H1 (cell line): ENCODE measurements around the gene SMC3.

ENCODE experiments used
- CTCF ChIP-seq, 3 experiments: IDR thresholded peaks; 1 replicate in 2 of 3; 2 replicates in 1 of 3; pipeline versions ENCODE4 v1.5.1 to v1.6.1; 2011; ENCODE audit warnings: low read length in 3 of 3, mild to moderate bottlenecking in 3 of 3, inconsistent platforms in 2 of 3, low read depth in 1 of 3, moderate library complexity in 1 of 3; ENCODE audit not compliant: insufficient read depth in 1 of 3; ENCODE audit errors: control extremely low read depth in 1 of 3
- JUN ChIP-seq: IDR thresholded peaks from 2 replicates; pipeline ENCODE4 v1.6.1; 2011; ENCODE audit warnings: low read depth, mild to moderate bottlenecking, improper control_type of control experiment, low read length

GRCh38 chr10:110620398-110620719, 52.9 kb downstream of the SMC3 start:
- TF ChIP-seq CTCF (IDR thresholded peaks at IDR 0.05; ENCODE audit: control extremely low read depth in 1 of 3, insufficient read depth in 1 of 3, low read depth in 1 of 3, low read length in 3 of 3) (no peak), JUN (no peak)
